SU-DHL-6 (cell line): ENCODE results near the gene CDH22.

Experiments used
- H2AFZ ChIP-seq: fragments of 200-600 bp; sonication (generic); 2 replicates; pipeline ENCODE4 v1.6.1; 2014; ENCODE audit warnings: low read depth, mild to moderate bottlenecking, moderate library complexity, mixed read lengths, antibody characterized with exemption, low read length; ENCODE audit not compliant: severe bottlenecking
- H3F3A ChIP-seq: fragments of 200-600 bp; shearing (Covaris generic); 2 replicates; pipeline ENCODE4 v1.6.0; 2016; ENCODE audit warnings: antibody characterized with exemption, mild to moderate bottlenecking; ENCODE audit not compliant: insufficient read depth
- H3K27ac ChIP-seq: fragments of 200-600 bp; sonication (generic); 2 replicates; pipeline ENCODE4 v1.5.1; 2016; ENCODE audit warnings: low read depth, mild to moderate bottlenecking, low read length, moderate library complexity, mixed read lengths
- H3K27me3 ChIP-seq: fragments of 200-600 bp; sonication (generic), shearing (Covaris generic); 2 replicates; pipeline ENCODE4 v1.6.0; 2014; ENCODE audit warnings: mild to moderate bottlenecking, low read length
- H3K36me3 ChIP-seq: fragments of 200-600 bp; sonication (generic); 2 replicates; pipeline ENCODE4 v1.6.1; 2014; ENCODE audit warnings: mild to moderate bottlenecking, low read length, mixed read lengths
- H3K4me2 ChIP-seq: fragments of 300-600, 200-600 bp; shearing (Covaris generic), sonication (generic); 2 replicates; pipeline ENCODE4 v1.6.0; 2014; ENCODE audit warnings: low read length, low read depth, mild to moderate bottlenecking; ENCODE audit not compliant: poor library complexity, severe bottlenecking
- H3K4me3 ChIP-seq: fragments of 200-600 bp; sonication (generic); 2 replicates; pipeline ENCODE4 v1.5.1; 2014; ENCODE audit warnings: antibody characterized with exemption, low read length, mild to moderate bottlenecking, mixed read lengths; ENCODE audit not compliant: insufficient read depth, poor library complexity, severe bottlenecking
- H3K79me2 ChIP-seq: fragments of 200-600 bp; sonication (generic); 2 replicates; pipeline ENCODE4 v1.6.1; 2014; ENCODE audit warnings: mild to moderate bottlenecking, low read length, moderate library complexity; ENCODE audit not compliant: insufficient read depth
- H3K9ac ChIP-seq: fragments of 200-600 bp; sonication (generic); 2 replicates; pipeline ENCODE4 v1.7.0; 2014; ENCODE audit warnings: mild to moderate bottlenecking, low read length
- H3K9me2 ChIP-seq: fragments of 200-600 bp; sonication (generic); replicated peaks from 2 replicates; pipeline ENCODE4 v1.6.1; 2014; ENCODE audit warnings: low read length; ENCODE audit not compliant: insufficient read depth
- H3K9me3 ChIP-seq: fragments of 200-600 bp; sonication (generic); 2 replicates; pipeline ENCODE4 v1.6.1; 2014; ENCODE audit warnings: low read length, mixed read lengths; ENCODE audit not compliant: insufficient read depth
- H4K20me1 ChIP-seq: fragments of 200-600 bp; sonication (generic); 2 replicates; pipeline ENCODE4 v1.6.1; 2014; ENCODE audit warnings: low read depth, mild to moderate bottlenecking, antibody characterized with exemption, low read length, moderate library complexity, mixed read lengths
- EZH2phosphoT487 ChIP-seq: fragments of 200-600 bp; sonication (generic), shearing (Covaris generic); conservative IDR thresholded peaks from 2 replicates; pipeline ENCODE4 v1.6.1; 2018; ENCODE audit warnings: mild to moderate bottlenecking, antibody characterized with exemption, low read length, moderate library complexity, mixed read lengths
- TF ChIP-seq, protein P1 (sequence below): fragments of 200-600 bp; sonication (generic); IDR thresholded peaks from one replicate; pipeline ENCODE4 v1.5.1; 2017; ENCODE audit warnings: antibody characterized with exemption, mild to moderate bottlenecking, low read length, moderate library complexity; ENCODE audit not compliant: insufficient read depth, poor library complexity, severe bottlenecking

CDH22 gene

DNA sequence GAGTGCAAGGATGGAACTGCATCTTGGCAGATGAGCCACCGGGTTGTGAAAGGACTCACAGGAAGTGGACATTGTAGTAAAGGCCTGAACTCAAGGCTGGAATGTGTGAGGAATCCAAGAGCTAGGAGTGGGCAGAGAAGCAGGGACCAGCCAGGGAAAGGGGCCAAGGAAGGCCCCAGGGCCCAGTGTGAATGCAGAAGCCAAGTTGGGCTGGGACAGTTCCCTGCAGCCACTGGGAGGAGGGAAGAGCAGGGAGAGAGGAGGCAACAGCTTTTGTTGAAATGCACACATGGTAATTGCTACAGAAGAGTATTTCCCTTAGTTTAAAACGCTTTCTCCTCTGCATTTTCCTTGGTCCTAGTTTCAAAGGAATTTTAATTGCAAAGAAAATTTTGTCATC lies 34.6 kb downstream of the CDH22 start:
- no peaks in the 10 kb centered on the region for H4K20me1 ChIP-seq
- H2AFZ ChIP-seq = no peak overlapping the region
- no peaks in the 10 kb centered on the region for H3F3A ChIP-seq
- no peak overlapping the region for H3K4me2 ChIP-seq
- H3K9me3 ChIP-seq = no peaks in the 10 kb centered on the region
- no peaks in the 10 kb centered on the region for H3K36me3 ChIP-seq
- H3K27me3 ChIP-seq = no peaks in the 10 kb centered on the region
- no peak overlapping the region for H3K4me3 ChIP-seq
- no peaks in the 10 kb centered on the region for H3K9me2 ChIP-seq
- no peak overlapping the region for H3K27ac ChIP-seq
- no peak for TF ChIP-seq EZH2phosphoT487
- TF ChIP-seq, protein P1, sequence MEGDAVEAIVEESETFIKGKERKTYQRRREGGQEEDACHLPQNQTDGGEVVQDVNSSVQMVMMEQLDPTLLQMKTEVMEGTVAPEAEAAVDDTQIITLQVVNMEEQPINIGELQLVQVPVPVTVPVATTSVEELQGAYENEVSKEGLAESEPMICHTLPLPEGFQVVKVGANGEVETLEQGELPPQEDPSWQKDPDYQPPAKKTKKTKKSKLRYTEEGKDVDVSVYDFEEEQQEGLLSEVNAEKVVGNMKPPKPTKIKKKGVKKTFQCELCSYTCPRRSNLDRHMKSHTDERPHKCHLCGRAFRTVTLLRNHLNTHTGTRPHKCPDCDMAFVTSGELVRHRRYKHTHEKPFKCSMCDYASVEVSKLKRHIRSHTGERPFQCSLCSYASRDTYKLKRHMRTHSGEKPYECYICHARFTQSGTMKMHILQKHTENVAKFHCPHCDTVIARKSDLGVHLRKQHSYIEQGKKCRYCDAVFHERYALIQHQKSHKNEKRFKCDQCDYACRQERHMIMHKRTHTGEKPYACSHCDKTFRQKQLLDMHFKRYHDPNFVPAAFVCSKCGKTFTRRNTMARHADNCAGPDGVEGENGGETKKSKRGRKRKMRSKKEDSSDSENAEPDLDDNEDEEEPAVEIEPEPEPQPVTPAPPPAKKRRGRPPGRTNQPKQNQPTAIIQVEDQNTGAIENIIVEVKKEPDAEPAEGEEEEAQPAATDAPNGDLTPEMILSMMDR = no peak
- H3K79me2 ChIP-seq = no peaks in the 10 kb centered on the region
- H3K9ac ChIP-seq = no peak overlapping the region

DNA sequence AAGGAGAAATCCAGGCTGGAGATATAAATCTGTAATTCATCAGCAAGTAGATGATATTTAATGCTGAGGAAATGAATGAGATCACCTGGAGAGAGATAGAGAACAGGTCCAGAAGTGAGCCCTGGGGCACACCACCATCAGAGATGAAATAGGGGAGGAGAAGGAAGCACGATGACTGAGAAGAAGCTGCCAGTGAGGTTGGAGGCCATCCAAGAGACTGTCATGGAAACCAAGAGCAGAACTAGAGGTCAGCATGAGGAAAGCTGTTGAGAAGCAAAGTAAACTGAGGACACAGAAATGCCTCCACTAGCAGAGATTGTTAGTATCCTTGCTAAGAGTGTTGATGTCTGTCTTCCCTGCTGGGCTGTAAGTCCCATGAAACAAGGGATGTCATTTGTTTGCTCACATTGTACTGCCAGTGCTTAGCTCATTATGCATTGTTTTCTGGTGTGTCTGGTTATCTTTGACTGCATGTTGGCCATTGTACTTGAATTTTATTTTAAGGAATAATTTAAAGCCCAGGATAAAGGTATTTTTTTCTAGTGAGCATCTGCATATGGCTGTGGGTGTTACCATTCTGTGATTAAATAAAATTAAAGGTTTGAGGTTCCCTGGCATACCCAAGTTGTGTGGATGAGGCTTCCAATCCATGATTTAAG lies 35.8 kb downstream of the CDH22 start:
- Histone ChIP-seq H4K20me1 (no peaks in the 10 kb centered on the region), H3F3A (no peaks in the 10 kb centered on the region), H3K27me3 (no peaks in the 10 kb centered on the region), H2AFZ (no peak overlapping the region), H3K9me3 (no peaks in the 10 kb centered on the region), H3K36me3 (no peaks in the 10 kb centered on the region), H3K4me2 (no peak overlapping the region), H3K4me3 (no peak overlapping the region), H3K9me2 (no peaks in the 10 kb centered on the region), H3K79me2 (no peaks in the 10 kb centered on the region), H3K27ac (no peak overlapping the region), H3K9ac (no peak overlapping the region)
- TF ChIP-seq, protein P1 = no peak
- no peak for TF ChIP-seq EZH2phosphoT487

DNA sequence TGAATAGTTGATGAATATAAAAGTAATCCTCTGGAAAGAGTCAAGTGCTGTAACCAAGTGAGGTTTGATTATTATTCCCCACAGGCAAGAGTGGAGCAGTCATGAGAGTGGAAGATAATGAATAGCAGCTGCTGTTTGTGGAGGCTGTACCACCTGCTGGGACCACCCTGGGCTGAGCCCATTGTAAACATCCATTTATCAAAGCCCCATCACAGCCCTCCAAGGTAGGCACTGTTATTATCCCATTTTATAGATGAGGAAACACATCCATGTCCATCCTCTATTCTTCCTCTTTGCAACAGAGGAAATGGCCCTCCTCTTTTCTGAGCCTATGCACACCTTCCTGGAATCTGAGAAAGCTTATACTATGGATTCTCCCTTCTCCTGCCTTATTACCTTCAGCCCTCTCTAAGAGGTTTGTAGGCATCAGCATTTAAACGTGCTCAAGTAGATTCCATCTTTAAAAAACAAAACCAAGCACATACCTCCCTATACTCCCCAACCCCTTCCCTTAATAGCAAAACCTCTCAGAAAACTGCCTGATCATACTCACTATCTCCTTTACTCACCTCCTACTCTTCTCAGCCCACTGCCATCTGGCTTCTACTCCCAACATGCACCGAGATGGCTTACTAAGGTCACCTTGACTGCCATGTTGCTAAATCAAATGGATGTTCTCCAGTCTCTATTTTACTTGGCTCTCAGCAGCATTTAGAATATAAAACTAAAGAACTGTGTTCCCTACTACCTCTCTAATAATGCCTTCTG lies 37.1 kb downstream of the CDH22 start:
- H3K9me2 ChIP-seq = no peaks in the 10 kb centered on the region
- no peak overlapping the region for H3K4me2 ChIP-seq
- no peak overlapping the region for H3K27ac ChIP-seq

More for the DNA sequence above, 37.1 kb downstream of the CDH22 start:
- Histone ChIP-seq H3K79me2 (no peaks in the 10 kb centered on the region), H3K4me3 (no peak overlapping the region), H4K20me1 (no peaks in the 10 kb centered on the region), H3K9ac (no peak overlapping the region), H3K9me3 (no peaks in the 10 kb centered on the region), H3F3A (no peaks in the 10 kb centered on the region), H3K36me3 (no peaks in the 10 kb centered on the region), H2AFZ (no peak overlapping the region), H3K27me3 (no peaks in the 10 kb centered on the region)
- no peak for TF ChIP-seq EZH2phosphoT487
- TF ChIP-seq, protein P1 = no peak
